WTC11 (cell line): ENCODE measurements around the gene MMP24. TPM values are rescaled to one million over a fixed set of nuclear protein-coding genes. Genes with fewer than 3 reads are reported as not detected.
A peak's percentile ranks its signal among the peaks of the same experiment; 100 is the strongest.

ENCODE experiments used
- ATAC-seq: fragments of 200-7000 bp; cut with Tn5 transposase; 2 replicates; pipeline ENCODE4 v1.10.0; 2021; ENCODE audit warnings: mild to moderate bottlenecking, moderate library complexity
- CTCF ChIA-PET: fragments of 300-600 bp; sonication (Branson Sonifier 250); formaldehyde crosslinking; loops from one replicate; lab custom pipeline; 2021; ENCODE audit warnings: antibody characterized with exemption; lab: Charles Lee
- POLR2A ChIA-PET: fragments of 350-600 bp; sonication (Branson Sonifier 250); formaldehyde crosslinking; loops from one replicate; lab custom pipeline; 2021; ENCODE audit warnings: antibody characterized with exemption; lab: Charles Lee
- DNase-seq: peaks from one replicate; pipeline ENCODE4 v3.0.0; 2021; ENCODE audit warnings: low spot score
- H3K27ac Mint-ChIP-seq: 2 replicates; pipeline ENCODE4 v1.8.0; 2021; ENCODE audit warnings: mixed read lengths
- H3K27me3 Mint-ChIP-seq: 2 replicates; pipeline ENCODE4 v1.8.0; 2021; ENCODE audit warnings: low read depth, mild to moderate bottlenecking, moderate library complexity, mixed read lengths
- H3K36me3 Mint-ChIP-seq: 2 replicates; pipeline ENCODE4 v1.8.0; 2021; ENCODE audit warnings: mixed read lengths
- H3K4me1 Mint-ChIP-seq: 2 replicates; pipeline ENCODE4 v1.8.0; 2022; ENCODE audit warnings: mixed read lengths
- H3K4me3 Mint-ChIP-seq: 2 replicates; pipeline ENCODE4 v1.8.0; 2021; ENCODE audit warnings: mild to moderate bottlenecking, moderate library complexity, mixed read lengths
- H3K9me3 Mint-ChIP-seq: 2 replicates; pipeline ENCODE4 v1.8.0; 2021; ENCODE audit warnings: mixed read lengths
- CBFB ChIP-seq: sonication (generic); formaldehyde crosslinking; IDR thresholded peaks from 2 replicates; pipeline ENCODE4 v1.8.1; 2022; ENCODE audit warnings: mild to moderate bottlenecking, low read depth, missing genetic modification reagents
- CREM ChIP-seq: sonication (generic); formaldehyde crosslinking; IDR thresholded peaks from 2 replicates; pipeline ENCODE4 v1.8.1; 2022; ENCODE audit warnings: mild to moderate bottlenecking, missing genetic modification reagents, moderate library complexity
- CTCF ChIP-seq: fragments of 200-600 bp; IDR thresholded peaks from 2 replicates; pipeline ENCODE4 v1.8.0; 2022; ENCODE audit warnings: antibody characterized with exemption
- FOXJ3 ChIP-seq: sonication (generic); formaldehyde crosslinking; IDR thresholded peaks from 2 replicates; pipeline ENCODE4 v1.9.0; 2021; ENCODE audit warnings: missing genetic modification reagents, mild to moderate bottlenecking, borderline replicate concordance
- FOXK1 ChIP-seq: sonication (generic); formaldehyde crosslinking; IDR thresholded peaks from 2 replicates; pipeline ENCODE4 v1.8.0; 2022; ENCODE audit warnings: mild to moderate bottlenecking, moderate library complexity, missing genetic modification reagents
- GABPB1 ChIP-seq: sonication (generic); formaldehyde crosslinking; IDR thresholded peaks from 2 replicates; pipeline ENCODE4 v1.8.1; 2023; ENCODE audit warnings: mild to moderate bottlenecking, missing genetic modification reagents
- HMGA2 ChIP-seq: fragments of 250-450 bp; sonication (Bioruptor Pico); IDR thresholded peaks from 2 replicates; pipeline ENCODE4 v1.4.0; 2021; ENCODE audit warnings: mild to moderate bottlenecking, moderate library complexity
- JUN ChIP-seq: sonication (generic); formaldehyde crosslinking; IDR thresholded peaks from 2 replicates; pipeline ENCODE4 v1.8.0; 2023; ENCODE audit warnings: mild to moderate bottlenecking, missing genetic modification reagents
- MXD4 ChIP-seq: fragments of 250-450 bp; sonication (Bioruptor Pico); IDR thresholded peaks from 2 replicates; pipeline ENCODE4 v1.8.0; 2021; ENCODE audit warnings: mild to moderate bottlenecking, moderate library complexity, borderline replicate concordance
- NFE2L1 ChIP-seq: sonication (generic); formaldehyde crosslinking; IDR thresholded peaks from 2 replicates; pipeline ENCODE4 v1.8.1; 2023; ENCODE audit warnings: missing genetic modification reagents
- RELA ChIP-seq: sonication (generic); formaldehyde crosslinking; IDR thresholded peaks from 2 replicates; pipeline ENCODE4 v1.8.1; 2022; ENCODE audit warnings: missing genetic modification reagents, mild to moderate bottlenecking, borderline replicate concordance
- SOX15 ChIP-seq: fragments of 250-450 bp; sonication (Bioruptor Pico); IDR thresholded peaks from 2 replicates; pipeline ENCODE4 v1.9.0; 2021; ENCODE audit warnings: mild to moderate bottlenecking
- STAT6 ChIP-seq: sonication (generic); formaldehyde crosslinking; conservative IDR thresholded peaks from 2 replicates; pipeline ENCODE4 v1.8.1; 2023; ENCODE audit warnings: mild to moderate bottlenecking, low read depth, missing genetic modification reagents, moderate library complexity
- TCF7 ChIP-seq: sonication (generic); formaldehyde crosslinking; IDR thresholded peaks from 2 replicates; pipeline ENCODE4 v1.8.0; 2022; ENCODE audit warnings: mild to moderate bottlenecking, low read depth, missing genetic modification reagents, moderate library complexity
- USF2 ChIP-seq: sonication (generic); formaldehyde crosslinking; IDR thresholded peaks from 2 replicates; pipeline ENCODE4 v1.8.1; 2023; ENCODE audit warnings: mild to moderate bottlenecking, missing genetic modification reagents, moderate library complexity
- ZNF138 ChIP-seq: sonication (generic); formaldehyde crosslinking; conservative IDR thresholded peaks from 2 replicates; pipeline ENCODE4 v1.8.1; 2022; ENCODE audit warnings: mild to moderate bottlenecking, moderate library complexity, missing genetic modification reagents
- ZNF263 ChIP-seq: sonication (generic); formaldehyde crosslinking; IDR thresholded peaks from 2 replicates; pipeline ENCODE4 v1.8.1; 2022; ENCODE audit warnings: low read depth, mild to moderate bottlenecking, moderate library complexity, missing genetic modification reagents
- ZNF281 ChIP-seq: sonication (generic); formaldehyde crosslinking; IDR thresholded peaks from 2 replicates; pipeline ENCODE4 v1.8.0; 2023; ENCODE audit warnings: mild to moderate bottlenecking, missing genetic modification reagents
- total RNA-seq: library from RNA; stranded (reverse); gene quantifications from 3 replicates; pipeline ENCODE4 v1.2.3, GENCODE V29; 2021
- TF ChIP-seq, protein P1 (sequence below): sonication (generic); formaldehyde crosslinking; IDR thresholded peaks from 2 replicates; pipeline ENCODE4 v1.8.0; 2023; ENCODE audit warnings: missing genetic modification reagents

MMP24 gene
- total RNA-seq, 1 experiment from 2014 or later = 16.8 TPM

GRCh38 chr20:35306931-35307517 is 80.5 kb downstream of the MMP24 start (continued):
- TF ChIP-seq, protein P1, sequence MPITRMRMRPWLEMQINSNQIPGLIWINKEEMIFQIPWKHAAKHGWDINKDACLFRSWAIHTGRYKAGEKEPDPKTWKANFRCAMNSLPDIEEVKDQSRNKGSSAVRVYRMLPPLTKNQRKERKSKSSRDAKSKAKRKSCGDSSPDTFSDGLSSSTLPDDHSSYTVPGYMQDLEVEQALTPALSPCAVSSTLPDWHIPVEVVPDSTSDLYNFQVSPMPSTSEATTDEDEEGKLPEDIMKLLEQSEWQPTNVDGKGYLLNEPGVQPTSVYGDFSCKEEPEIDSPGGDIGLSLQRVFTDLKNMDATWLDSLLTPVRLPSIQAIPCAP = no peak
- TF ChIP-seq FOXK1 (CRISPR knock-in tag) = peak; percentile 58; the same call in 1 of the 2 replicates

GRCh38 chr20:35307666-35308653 is 81.5 kb downstream of the MMP24 start:
- ChIA-PET POLR2A (no interaction called here), CTCF (interaction anchor here (0.6 to 8.0 kb wide), 23 partner anchors 9 to 465 kb away, joined by 3 to 102 read pairs (median 5); partner anchors contain the start of genes EDEM2, EIF6 and MMP24OS)
- TF ChIP-seq JUN (CRISPR knock-in tag) (no peak), ZNF138 (CRISPR knock-in tag) (no peak), SOX15 (CRISPR knock-in tag) (no peak), HMGA2 (no peak), ZNF281 (CRISPR knock-in tag) (no peak), NFE2L1 (no peak), CTCF (no peak), MXD4 (CRISPR knock-in tag) (no peak), RELA (CRISPR knock-in tag) (no peak), CREM (CRISPR knock-in tag) (no peak), STAT6 (CRISPR knock-in tag) (no peak), USF2 (CRISPR knock-in tag) (no peak), GABPB1 (no peak), FOXJ3 (CRISPR knock-in tag) (no peak), CBFB (CRISPR knock-in tag) (no peak), TCF7 (no peak), ZNF263 (CRISPR knock-in tag) (no peak)
- TF ChIP-seq, protein P1 = no peak
- Mint-ChIP-seq H3K27me3 (no peaks in the 10 kb centered on the region; the same call in 1 of the 2 replicates), H3K27ac (peak overlapping the region; percentile 92), H3K4me1 (peaks cover 33% of the 10 kb centered on the region), H3K36me3 (peaks cover 14% of the 10 kb centered on the region), H3K4me3 (no peak overlapping the region), H3K9me3 (no peaks in the 10 kb centered on the region)
- ATAC-seq = no peak
- no peak for DNase-seq
